Measurements from ENCODE around the gene FMNL1.

The FMNL1 gene

DNA sequence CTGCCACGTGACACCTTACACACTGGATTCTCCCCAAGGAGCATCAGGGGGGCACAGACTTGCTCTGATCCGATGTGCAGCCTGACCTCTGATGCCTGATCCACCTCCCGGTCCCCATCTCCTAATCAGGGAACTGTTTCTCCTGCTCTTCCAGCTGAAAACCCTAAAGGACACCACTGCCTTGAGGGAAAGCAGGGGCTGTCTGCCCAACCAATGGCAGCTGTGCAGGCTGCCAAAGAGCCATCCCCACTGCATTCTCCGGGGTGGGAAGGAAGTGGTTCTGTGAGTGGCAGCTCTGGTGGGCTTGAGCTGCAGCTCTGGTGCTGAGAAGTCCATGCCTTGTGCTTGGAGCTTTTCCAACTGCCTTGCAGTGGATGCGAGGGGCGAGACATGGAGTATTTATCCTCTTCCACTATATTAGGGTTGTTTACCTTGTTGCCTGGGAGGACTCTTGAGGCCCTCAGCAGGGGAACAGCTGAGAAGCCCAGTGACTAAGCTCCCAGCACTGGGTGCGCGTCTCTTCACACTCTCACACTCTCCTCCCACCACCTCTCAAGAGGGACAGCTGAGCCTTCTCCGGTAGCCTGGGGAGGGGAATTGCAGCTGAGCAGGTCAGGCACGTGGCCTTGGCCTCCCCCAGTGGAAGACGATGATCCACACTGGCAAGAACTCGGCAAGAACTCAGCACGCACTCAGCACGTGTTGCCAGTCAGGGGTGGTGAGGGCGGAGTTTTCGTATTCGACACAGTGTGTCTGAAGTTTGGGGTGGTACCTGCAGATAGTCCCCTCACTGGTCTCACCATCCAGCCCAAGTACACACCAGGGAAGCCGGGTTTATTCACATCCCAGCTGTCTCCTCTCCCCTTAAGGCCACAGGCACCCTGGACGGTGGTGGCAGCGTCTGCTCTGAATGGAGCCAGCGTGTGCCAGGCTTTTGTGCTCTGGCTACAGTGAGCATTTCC is 61.3 kb downstream of the FMNL1 start:
- Histone ChIP-seq H3K36me3 (ENCODE audit: control insufficient read depth, insufficient read depth, low read length) (peaks cover 13% of the 10 kb centered on the region), H3K9me3 (ENCODE audit: control insufficient read depth, insufficient read depth, low read length) (no peaks in the 10 kb centered on the region)
- WGBS (ENCODE audit: insufficient coverage, insufficient read length), result no CpG with 5 or more reads among the region's 21 CpGs

DNA sequence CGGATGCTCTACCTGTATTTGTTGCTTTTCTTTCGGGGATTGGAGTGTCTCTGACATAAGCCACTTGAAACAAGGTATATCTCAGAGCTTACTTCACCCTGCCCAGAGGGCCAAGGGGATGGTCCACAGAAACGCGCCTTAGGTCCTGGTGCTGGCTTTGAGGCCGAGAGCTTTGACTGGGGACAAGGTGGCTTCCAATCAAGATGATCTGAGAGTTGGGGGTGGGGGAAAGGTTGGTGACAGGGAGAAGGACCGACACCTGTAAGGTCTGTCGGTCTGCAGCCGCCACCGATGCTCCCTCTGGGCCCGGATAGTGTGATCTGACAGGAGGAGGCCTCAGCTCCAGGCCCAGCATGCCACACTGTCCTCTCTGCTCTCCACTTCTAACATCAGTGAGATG is 62.0 kb downstream of the FMNL1 start:
- peaks cover 13% of the 10 kb centered on the region for H3K36me3 ChIP-seq (ENCODE audit: control insufficient read depth, insufficient read depth, low read length)
- no peaks in the 10 kb centered on the region for H3K27me3 ChIP-seq (ENCODE audit: control insufficient read depth, insufficient read depth, low read length)
- DNase-seq (ENCODE audit: low read depth, low spot score), result no peak
- H3K4me1 ChIP-seq (ENCODE audit: control insufficient read depth, insufficient read depth, low read length), result no peaks in the 10 kb centered on the region
- no peak overlapping the region for H3K4me3 ChIP-seq (ENCODE audit: low read length)
- no peak overlapping the region for H3K27ac ChIP-seq (ENCODE audit: low read length)
- H3K9me3 ChIP-seq (ENCODE audit: control insufficient read depth, insufficient read depth, low read length), result no peaks in the 10 kb centered on the region
- WGBS (ENCODE audit: insufficient coverage, insufficient read length), result no CpG with 5 or more reads among the region's 10 CpGs

More for the DNA sequence above, 61.3 kb downstream of the FMNL1 start:
- H3K4me1 ChIP-seq (ENCODE audit: control insufficient read depth, insufficient read depth, low read length), result no peaks in the 10 kb centered on the region
- no peak overlapping the region for H3K4me3 ChIP-seq (ENCODE audit: low read length)
- no peak for DNase-seq (ENCODE audit: low read depth, low spot score)
- no peak overlapping the region for H3K27ac ChIP-seq (ENCODE audit: low read length)
- H3K27me3 ChIP-seq (ENCODE audit: control insufficient read depth, insufficient read depth, low read length), result no peaks in the 10 kb centered on the region

DNA sequence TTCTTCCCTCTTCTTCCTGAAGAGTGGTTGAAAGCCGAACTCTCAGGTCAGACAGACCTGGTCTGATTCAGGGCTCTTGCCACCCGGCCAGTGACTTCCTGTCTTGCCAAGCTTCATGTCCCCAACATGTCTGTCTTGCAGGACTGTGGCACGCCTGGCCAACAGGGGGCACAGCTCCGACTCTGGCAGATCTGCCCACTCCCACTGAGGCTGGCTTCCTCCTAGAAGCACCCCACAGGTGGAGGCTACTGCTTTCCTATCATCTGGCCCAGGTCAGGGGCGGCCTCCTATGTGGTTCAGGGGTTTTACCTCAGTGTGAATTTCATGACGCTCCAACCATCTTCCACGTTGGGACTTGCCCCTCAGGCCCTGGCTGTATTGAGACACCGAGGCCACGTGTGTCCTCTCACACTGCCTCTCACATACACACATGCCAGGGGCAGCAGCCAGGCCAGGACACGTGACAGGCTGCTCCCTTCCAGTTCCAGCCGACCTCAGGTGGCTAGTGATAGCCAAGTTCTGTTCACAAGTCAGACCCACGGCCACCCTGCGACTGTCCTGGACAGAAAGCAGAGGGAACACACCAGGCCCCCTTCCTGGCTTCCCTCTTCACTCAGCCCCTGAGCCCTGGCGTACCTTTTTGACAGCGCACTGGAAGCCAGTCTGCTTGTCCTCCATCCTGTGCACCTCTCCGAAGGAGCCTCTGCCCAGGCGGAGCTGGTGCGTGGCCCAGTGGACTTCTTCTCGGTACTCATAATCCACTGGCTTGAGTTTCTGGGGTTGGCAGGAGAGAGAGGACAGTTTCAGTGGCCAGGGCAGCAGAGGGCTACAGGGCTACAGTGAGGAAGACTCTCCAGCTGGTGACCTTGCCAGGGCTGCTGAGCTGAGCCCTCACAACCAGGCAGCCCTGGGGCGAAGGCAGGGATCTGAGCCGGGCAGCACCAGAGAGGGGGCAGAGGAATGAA is 62.8 kb downstream of the FMNL1 start:
- Histone ChIP-seq H3K27me3 (ENCODE audit: control insufficient read depth, insufficient read depth, low read length) (no peaks in the 10 kb centered on the region), H3K36me3 (ENCODE audit: control insufficient read depth, insufficient read depth, low read length) (peaks cover 13% of the 10 kb centered on the region), H3K4me1 (ENCODE audit: control insufficient read depth, insufficient read depth, low read length) (no peaks in the 10 kb centered on the region), H3K9me3 (ENCODE audit: control insufficient read depth, insufficient read depth, low read length) (no peaks in the 10 kb centered on the region), H3K27ac (ENCODE audit: low read length) (no peak overlapping the region), H3K4me3 (ENCODE audit: low read length) (no peak overlapping the region)
- DNase-seq (ENCODE audit: low read depth, low spot score), result no peak
- WGBS (ENCODE audit: insufficient coverage, insufficient read length), result no CpG with 5 or more reads among the region's 21 CpGs

DNA sequence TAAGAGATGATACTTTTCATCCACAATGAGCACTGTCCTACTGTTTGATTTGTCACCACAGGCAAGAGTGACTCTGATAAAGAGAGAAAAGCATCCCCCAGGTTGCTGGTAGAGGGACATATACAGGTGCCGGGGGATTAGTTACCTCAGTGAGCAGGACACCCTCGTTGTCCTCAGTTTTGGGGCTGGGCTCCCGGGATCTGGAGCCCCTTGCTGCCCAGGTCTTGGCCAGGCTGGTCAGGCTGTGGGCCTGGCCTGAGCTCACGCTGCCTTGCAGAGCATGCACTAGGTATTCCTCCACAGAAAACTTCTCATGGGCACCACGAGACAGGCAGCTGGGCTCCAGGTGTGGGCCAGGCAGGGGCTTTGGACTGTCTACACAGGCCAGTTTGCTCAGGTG is 64.6 kb downstream of the FMNL1 start:
- Histone ChIP-seq H3K36me3 (ENCODE audit: control insufficient read depth, insufficient read depth, low read length) (peaks cover 13% of the 10 kb centered on the region), H3K27ac (ENCODE audit: low read length) (no peak overlapping the region), H3K27me3 (ENCODE audit: control insufficient read depth, insufficient read depth, low read length) (no peaks in the 10 kb centered on the region), H3K9me3 (ENCODE audit: control insufficient read depth, insufficient read depth, low read length) (no peaks in the 10 kb centered on the region), H3K4me1 (ENCODE audit: control insufficient read depth, insufficient read depth, low read length) (no peaks in the 10 kb centered on the region), H3K4me3 (ENCODE audit: low read length) (no peak overlapping the region)
- WGBS (ENCODE audit: insufficient coverage, insufficient read length), result no CpG with 5 or more reads among the region's 5 CpGs
- DNase-seq (ENCODE audit: low read depth, low spot score), result no peak

DNA sequence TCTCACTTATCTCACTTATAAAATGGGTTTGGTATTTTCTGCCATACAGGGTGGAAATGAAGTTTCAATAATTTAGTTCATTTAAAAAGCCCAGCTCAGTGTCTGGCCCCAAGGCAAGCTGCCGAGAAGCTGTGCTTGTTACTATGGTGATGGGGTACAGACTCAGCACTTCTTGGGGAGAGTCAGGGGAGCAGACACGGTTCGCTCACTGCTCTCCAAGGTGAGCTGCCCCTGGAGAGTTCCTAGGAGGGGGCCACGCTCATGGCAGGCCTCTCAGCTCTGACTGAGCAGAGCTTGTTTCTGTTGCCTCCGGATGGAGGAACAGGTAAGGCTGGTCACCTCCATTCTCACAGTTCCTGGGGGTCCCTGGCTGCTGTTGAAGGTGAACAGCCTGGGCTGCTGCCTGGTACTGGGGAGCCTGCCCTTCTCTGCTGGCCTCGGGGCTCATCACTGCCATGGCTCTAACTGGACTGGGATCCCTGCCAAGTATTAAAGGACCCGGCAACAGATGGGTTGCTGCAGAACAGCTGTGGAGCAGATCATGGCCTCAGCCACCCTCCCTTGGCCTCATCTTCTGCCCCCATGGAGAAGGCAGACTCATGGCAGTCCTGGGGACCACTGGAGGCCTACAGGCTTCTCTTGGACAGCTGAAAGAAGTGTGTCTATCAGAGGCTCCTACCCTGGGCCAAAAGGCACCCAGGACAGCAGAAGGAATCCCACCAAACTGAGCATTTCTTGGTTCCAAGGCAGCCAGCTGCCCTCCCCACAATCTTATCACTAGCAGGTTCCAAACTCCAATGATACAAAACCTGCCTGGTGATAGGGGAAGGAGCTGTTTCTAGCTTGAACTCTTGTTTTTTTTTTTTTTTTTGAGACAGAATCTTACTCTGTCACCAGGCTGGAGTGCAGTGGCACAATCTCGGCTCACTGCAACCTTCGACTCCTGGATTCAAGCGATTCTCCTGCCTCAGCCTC is 66.1 kb downstream of the FMNL1 start:
- Histone ChIP-seq H3K4me3 (ENCODE audit: low read length) (no peak overlapping the region), H3K36me3 (ENCODE audit: control insufficient read depth, insufficient read depth, low read length) (peaks cover 13% of the 10 kb centered on the region), H3K9me3 (ENCODE audit: control insufficient read depth, insufficient read depth, low read length) (no peaks in the 10 kb centered on the region), H3K4me1 (ENCODE audit: control insufficient read depth, insufficient read depth, low read length) (no peaks in the 10 kb centered on the region), H3K27me3 (ENCODE audit: control insufficient read depth, insufficient read depth, low read length) (no peaks in the 10 kb centered on the region), H3K27ac (ENCODE audit: low read length) (no peak overlapping the region)
- no peak for DNase-seq (ENCODE audit: low read depth, low spot score)
- WGBS (ENCODE audit: insufficient coverage, insufficient read length), result no CpG with 5 or more reads among the region's 10 CpGs

DNA sequence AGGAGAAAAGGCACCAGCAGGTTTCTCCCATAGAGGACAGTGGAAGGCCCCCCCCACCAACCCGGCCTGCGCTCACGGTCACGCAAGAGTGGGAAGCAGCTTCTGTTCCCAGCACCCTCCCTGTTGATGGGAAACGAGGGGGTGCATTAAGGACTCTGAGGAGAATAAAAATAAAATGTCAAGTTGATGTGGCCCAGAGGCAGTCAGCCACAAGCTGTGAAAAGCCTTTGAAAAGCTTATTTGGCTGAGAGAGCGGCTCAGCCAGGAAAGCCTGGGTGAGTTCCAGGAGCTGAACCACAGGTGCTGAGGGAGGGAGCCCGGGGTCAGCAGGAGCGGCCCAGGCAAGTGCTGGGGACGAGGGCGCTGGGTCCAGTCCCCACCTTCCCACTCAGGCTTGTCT is 67.1 kb downstream of the FMNL1 start:
- Histone ChIP-seq H3K4me1 (ENCODE audit: control insufficient read depth, insufficient read depth, low read length) (no peaks in the 10 kb centered on the region), H3K27me3 (ENCODE audit: control insufficient read depth, insufficient read depth, low read length) (no peaks in the 10 kb centered on the region), H3K4me3 (ENCODE audit: low read length) (no peak overlapping the region), H3K9me3 (ENCODE audit: control insufficient read depth, insufficient read depth, low read length) (no peaks in the 10 kb centered on the region), H3K36me3 (ENCODE audit: control insufficient read depth, insufficient read depth, low read length) (peaks cover 8% of the 10 kb centered on the region), H3K27ac (ENCODE audit: low read length) (no peak overlapping the region)
- no peak for DNase-seq (ENCODE audit: low read depth, low spot score)
- WGBS (ENCODE audit: insufficient coverage, insufficient read length), result no CpG with 5 or more reads among the region's 10 CpGs

DNA sequence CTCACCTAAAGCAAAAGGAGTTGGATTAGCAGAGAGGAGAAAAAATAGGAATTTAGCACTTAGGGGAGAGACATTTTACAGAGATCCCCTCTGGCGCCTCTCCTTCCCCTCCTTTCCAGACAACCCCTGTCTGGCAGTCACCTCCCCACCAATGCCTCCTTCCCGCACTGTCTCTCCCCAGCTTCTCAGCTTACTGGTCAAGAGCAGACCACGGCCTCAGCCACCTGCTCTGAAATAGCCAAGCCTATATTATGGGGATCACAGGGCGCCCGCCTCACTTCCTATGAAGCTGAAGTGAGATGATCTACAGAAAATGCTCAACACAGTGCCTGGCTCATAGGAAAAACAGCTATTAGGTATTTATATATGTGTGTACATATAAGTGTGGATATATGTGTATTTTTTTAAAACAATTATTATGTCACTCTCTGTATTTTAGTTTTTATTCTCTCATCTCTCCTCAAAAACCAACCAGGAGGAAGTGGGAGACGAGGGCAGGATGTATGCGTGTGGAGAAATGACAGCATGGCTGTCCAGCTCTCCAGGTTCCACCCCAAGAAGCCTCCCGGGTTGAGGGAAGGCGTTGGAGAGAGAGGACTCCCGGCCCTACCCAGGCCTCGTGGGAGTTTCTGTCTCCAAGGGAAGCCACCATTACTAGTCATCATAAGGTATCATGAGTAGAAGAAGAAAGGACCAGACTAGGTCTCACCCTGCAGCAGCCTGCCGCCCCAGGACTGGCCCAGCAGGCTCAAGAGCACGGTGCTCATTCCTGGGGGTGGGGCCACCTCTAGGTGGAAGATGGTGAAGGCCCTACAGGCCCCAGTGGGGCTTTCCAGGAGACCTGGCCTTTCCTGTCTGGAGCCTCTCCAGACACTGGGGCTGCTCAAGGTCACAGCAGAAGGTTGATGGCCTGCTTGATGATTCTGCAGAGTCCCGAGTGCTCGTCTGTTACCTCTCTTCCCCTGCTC is 67.9 kb downstream of the FMNL1 start:
- H3K27ac ChIP-seq (ENCODE audit: low read length), result no peak overlapping the region
- no peak for DNase-seq (ENCODE audit: low read depth, low spot score)
- H3K4me1 ChIP-seq (ENCODE audit: control insufficient read depth, insufficient read depth, low read length), result no peaks in the 10 kb centered on the region
- WGBS (ENCODE audit: insufficient coverage, insufficient read length), result no CpG with 5 or more reads among the region's 15 CpGs
- H3K27me3 ChIP-seq (ENCODE audit: control insufficient read depth, insufficient read depth, low read length), result no peaks in the 10 kb centered on the region
- H3K9me3 ChIP-seq (ENCODE audit: control insufficient read depth, insufficient read depth, low read length), result no peaks in the 10 kb centered on the region
- H3K4me3 ChIP-seq (ENCODE audit: low read length), result no peak overlapping the region
- peaks cover 4% of the 10 kb centered on the region for H3K36me3 ChIP-seq (ENCODE audit: control insufficient read depth, insufficient read depth, low read length)

DNA sequence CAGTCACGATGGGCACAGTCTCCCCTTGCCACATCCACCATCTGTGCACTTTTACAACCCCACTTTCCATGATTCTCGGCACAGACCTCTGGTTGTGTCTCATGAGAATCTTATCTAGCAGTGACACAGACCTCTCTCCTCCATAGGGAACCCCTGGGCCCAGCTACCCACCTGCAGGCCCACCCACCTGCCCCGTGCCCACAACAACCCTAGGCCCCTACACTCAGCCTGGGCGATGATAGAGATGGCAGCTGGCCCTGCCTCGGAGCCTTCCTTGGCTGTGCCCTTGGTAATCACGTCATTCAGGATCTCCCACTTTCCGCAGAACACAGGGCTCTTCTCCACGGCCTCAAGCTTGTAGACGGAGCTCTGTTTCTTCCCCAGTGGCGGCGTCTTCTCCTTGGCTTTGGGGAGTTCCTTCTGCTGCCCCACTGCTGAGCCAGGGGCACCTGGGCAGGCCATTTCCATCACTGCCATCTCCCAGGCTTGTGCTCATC is 68.6 kb downstream of the FMNL1 start:
- no peaks in the 10 kb centered on the region for H3K9me3 ChIP-seq (ENCODE audit: control insufficient read depth, insufficient read depth, low read length)
- no CpG with 5 or more reads among the region's 11 CpGs for WGBS (ENCODE audit: insufficient coverage, insufficient read length)
- no peak for DNase-seq (ENCODE audit: low read depth, low spot score)
- no peak overlapping the region for H3K27ac ChIP-seq (ENCODE audit: low read length)
- no peaks in the 10 kb centered on the region for H3K4me1 ChIP-seq (ENCODE audit: control insufficient read depth, insufficient read depth, low read length)
- no peaks in the 10 kb centered on the region for H3K27me3 ChIP-seq (ENCODE audit: control insufficient read depth, insufficient read depth, low read length)
- H3K4me3 ChIP-seq (ENCODE audit: low read length), result no peak overlapping the region
- H3K36me3 ChIP-seq (ENCODE audit: control insufficient read depth, insufficient read depth, low read length), result no peaks in the 10 kb centered on the region; the same call in 1 of the 2 replicates

Data from iPS DF 6.9 (cell line).